HS-5 (cell line): ENCODE measurements around the gene UGT2A2.

Experiments used
- DNase-seq: peaks from one replicate; pipeline ENCODE4 v3.0.0-alpha.2; 2012; ENCODE audit warnings: low read depth

The UGT2A2 gene

DNA sequence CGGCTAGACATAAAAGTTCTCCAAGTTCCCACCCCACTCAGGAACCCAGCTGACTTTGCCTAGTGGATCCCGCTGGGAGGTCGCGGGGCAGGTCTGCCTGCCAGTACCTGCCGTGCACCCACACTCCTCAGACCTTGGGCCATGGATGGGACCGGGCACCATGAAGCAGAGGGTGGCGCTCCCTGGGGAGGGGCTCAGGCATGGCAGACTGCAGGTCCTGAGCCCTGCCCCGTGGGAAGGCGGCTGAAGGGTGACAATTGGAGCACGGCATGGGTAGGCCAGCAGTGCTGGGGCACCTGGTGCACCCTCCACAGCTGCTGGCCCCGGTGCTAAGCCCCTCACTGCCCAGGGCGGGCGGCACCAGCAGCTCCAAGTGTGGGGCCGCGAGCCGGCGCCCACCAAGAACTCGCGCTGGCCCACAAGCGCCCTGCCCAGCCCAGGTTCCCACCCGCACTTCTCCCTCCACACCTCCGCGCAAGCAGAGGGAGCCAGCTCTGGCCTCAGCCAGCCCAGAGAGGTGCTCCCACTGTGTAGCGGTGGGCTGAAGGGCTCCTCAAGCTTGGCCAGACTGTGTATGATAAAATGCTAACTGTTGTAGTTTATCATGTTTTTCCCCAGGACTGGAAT, 63.1 kb downstream of the UGT2A2 start:
- DNase-seq = no peak

- no peak for DNase-seq
Measured at GRCh38 chr4:69568787-69569186, 70.7 kb downstream of the UGT2A2 start.

GRCh38 chr4:69563424-69563823, 76.0 kb downstream of the UGT2A2 start:
- no peak for DNase-seq

- DNase-seq = no peak
Measured at GRCh38 chr4:69549651-69550050, 89.8 kb downstream of the UGT2A2 start.

DNA sequence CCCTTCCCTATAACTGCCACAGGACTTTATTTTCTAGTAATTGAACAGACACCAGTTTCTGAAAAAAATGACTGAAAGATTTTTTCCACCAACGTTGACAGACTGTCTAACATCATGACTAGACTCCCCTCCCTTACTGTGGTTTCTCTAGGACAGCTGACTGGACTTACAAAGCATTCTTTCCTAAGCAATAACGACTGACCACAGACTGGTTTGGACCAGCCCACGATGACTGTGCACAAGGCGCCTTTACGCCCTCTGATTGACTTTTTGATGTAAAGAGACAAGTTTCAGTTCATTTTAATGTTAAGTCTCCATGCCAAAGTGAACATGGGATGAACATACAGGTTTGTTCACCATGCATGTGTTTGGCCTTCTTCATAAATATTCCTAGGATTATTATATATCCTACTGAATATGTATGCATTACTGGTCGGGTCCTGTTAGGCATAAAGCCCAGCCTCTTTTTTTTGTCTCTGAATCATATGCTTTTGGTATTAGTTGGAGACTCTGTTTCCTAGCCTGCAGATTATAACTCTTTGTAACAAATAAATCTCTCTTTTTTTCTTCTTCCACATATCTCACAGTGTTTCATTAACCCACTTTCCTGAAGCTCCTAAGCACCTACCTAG, 93.2 kb downstream of the UGT2A2 start:
- DNase-seq = peak; percentile 36
